HepG2 (cell line): ENCODE results near the gene SPNS3. TPM values are rescaled to one million over a fixed set of nuclear protein-coding genes. Genes with fewer than 3 reads are reported as not detected.
A peak's percentile ranks its signal among the peaks of the same experiment; 100 is the strongest.

Source experiments
- ATAC-seq: fragments of 200-7000 bp; cut with Tn5 transposase; 3 replicates; pipeline ENCODE4 v1.9.1; 2020; ENCODE audit warnings: mild to moderate bottlenecking, moderate library complexity
- BruUV-seq: library from RNA; stranded (reverse); fragments of 400-500 nt; replicated peaks from 2 replicates; lab custom pipeline; 2021; lab: Mats Ljungman, UMichigan
- CTCF ChIA-PET: fragments of 300-600 bp; formaldehyde crosslinking; extraction: SDS; loops from one replicate; lab custom pipeline; 2021; ENCODE audit warnings: low total read pairs, inconsistent platforms, low intra/inter-chr PET ratio; lab: Yijun Ruan, JAX
- POLR2A ChIA-PET: fragments of 350-600 bp; sonication (Branson Sonifier 250); formaldehyde crosslinking; loops from one replicate; lab custom pipeline; 2020; ENCODE audit warnings: antibody characterized with exemption, inconsistent platforms; lab: Yijun Ruan, JAX
- DNase-seq: peaks from one replicate; pipeline ENCODE4 v3.0.0-alpha.2; 2015; ENCODE audit warnings: low spot score
- FAIRE-seq: peaks from 3 replicates; lab custom pipeline; 2011; peaks lifted over from hg19 to GRCh38; lab: Jason Lieb, UNC
- H2AFZ ChIP-seq: one replicate; pipeline ENCODE4 v1.6.1; 2011; ENCODE audit warnings: low read length, inconsistent platforms
- H3K27ac ChIP-seq: fragments of 300-600 bp; 3 replicates; pipeline ENCODE4 v1.8.0; 2011; ENCODE audit warnings: mixed run types, mild to moderate bottlenecking, mixed read lengths, low read length, inconsistent platforms; ENCODE audit not compliant: insufficient read depth; ENCODE audit errors: extremely low read length
- H3K27me3 ChIP-seq, 2 experiments: fragments of 200-600 bp in 1 of 2; 2 replicates in 1 of 2; 3 replicates in 1 of 2; pipeline versions ENCODE4 v1.6.0 to v1.8.0; 2011; ENCODE audit warnings: low read length in 2 of 2, mild to moderate bottlenecking in 2 of 2, moderate library complexity in 2 of 2, inconsistent platforms in 1 of 2; ENCODE audit not compliant: insufficient read depth in 2 of 2, control insufficient read depth in 1 of 2
- H3K36me3 ChIP-seq, 2 experiments: fragments of 200-600 bp in 1 of 2; replicated peaks in 1 of 2; 2 replicates in 1 of 2; 3 replicates in 1 of 2; pipeline versions ENCODE4 v1.5.1 to v1.8.0; 2011; ENCODE audit warnings: low read length in 2 of 2, inconsistent platforms in 1 of 2; ENCODE audit not compliant: insufficient read depth in 2 of 2, control insufficient read depth in 1 of 2
- H3K4me1 ChIP-seq: 2 replicates; pipeline ENCODE4 v1.5.1; 2012; ENCODE audit warnings: low read length, inconsistent platforms; ENCODE audit not compliant: insufficient read depth
- H3K4me2 ChIP-seq: 2 replicates; pipeline ENCODE4 v1.6.0; 2011; ENCODE audit warnings: low read depth, low read length, inconsistent platforms
- H3K4me3 ChIP-seq, 3 experiments: fragments of 200-600 bp in 1 of 3; sonication (generic), shearing (Covaris generic) in 1 of 3; replicated peaks in 1 of 3; 2 replicates each; pipeline ENCODE4 v1.5.1; 2011 to 2016; ENCODE audit warnings: low read length in 3 of 3, inconsistent platforms in 2 of 3, low read depth in 2 of 3, mild to moderate bottlenecking in 2 of 3, control low read depth in 1 of 3, mixed read lengths in 1 of 3; ENCODE audit not compliant: insufficient read depth in 1 of 3
- H3K79me2 ChIP-seq: one replicate; pipeline ENCODE4 v1.6.1; 2011; ENCODE audit warnings: low read length, inconsistent platforms; ENCODE audit not compliant: insufficient read depth
- H3K9ac ChIP-seq: 2 replicates; pipeline ENCODE4 v1.6.0; 2011; ENCODE audit warnings: mild to moderate bottlenecking, low read depth, low read length, inconsistent platforms; ENCODE audit not compliant: insufficient read depth
- H3K9me3 ChIP-seq: 2 replicates; pipeline ENCODE4 v1.5.1; 2012; ENCODE audit warnings: mild to moderate bottlenecking, low read length
- H4K20me1 ChIP-seq: 2 replicates; pipeline ENCODE4 v1.6.0; 2011; ENCODE audit warnings: inconsistent platforms, mild to moderate bottlenecking, low read length, moderate library complexity; ENCODE audit not compliant: insufficient read depth
- ELF4 ChIP-seq: sonication (generic); formaldehyde crosslinking; IDR thresholded peaks from 2 replicates; pipeline ENCODE4 v1.5.0; 2020; ENCODE audit warnings: missing genetic modification reagents, mild to moderate bottlenecking, moderate library complexity, borderline replicate concordance
- MXD4 ChIP-seq: IDR thresholded peaks from 2 replicates; pipeline ENCODE4 v1.6.1; 2016; ENCODE audit warnings: mild to moderate bottlenecking, missing biosample characterization, missing genetic modification reagents
- POGK ChIP-seq: sonication (generic); formaldehyde crosslinking; conservative IDR thresholded peaks from 2 replicates; pipeline ENCODE4 v1.8.0; 2022; ENCODE audit warnings: mild to moderate bottlenecking, moderate library complexity, missing genetic modification reagents
- TIGD3 ChIP-seq: sonication (generic); formaldehyde crosslinking; IDR thresholded peaks from 2 replicates; pipeline ENCODE4 v1.5.1; 2020; ENCODE audit warnings: mild to moderate bottlenecking, missing genetic modification reagents, borderline replicate concordance
- ZMYM3 ChIP-seq: sonication (generic); formaldehyde crosslinking; IDR thresholded peaks from 2 replicates; pipeline ENCODE4 v1.5.1; 2020; ENCODE audit warnings: mild to moderate bottlenecking, missing genetic modification reagents
- ZNF124 ChIP-seq: sonication (generic); formaldehyde crosslinking; IDR thresholded peaks from 2 replicates; pipeline ENCODE4 v1.4.0; 2020; ENCODE audit warnings: missing genetic modification reagents
- ZNF513 ChIP-seq: sonication (generic); formaldehyde crosslinking; conservative IDR thresholded peaks from 2 replicates; pipeline ENCODE4 v1.5.0; 2020; ENCODE audit warnings: missing genetic modification reagents
- WGBS: methylation state at CpG from one replicate; pipeline ENCODE4 v1.1.6; 2017; ENCODE audit warnings: low lambda C conversion rate; 5-methylcytosine and 5-hydroxymethylcytosine counted together
- in situ Hi-C: cut with HindIII; loops from 2 replicates; pipeline ENCODE4 v1.10.0; 2017; ENCODE audit warnings: low pct_unique_long_range_greater_than_20kb; ENCODE audit not compliant: extremely low pct_ligation_motif_present
- intact Hi-C: fragments of 100-400 bp; cut with micrococcal nuclease; formaldehyde crosslinking; loops from one replicate; pipeline ENCODE4 v1.10.0; 2022; ENCODE audit not compliant: unreplicated experiment
- polyA plus RNA-seq, 8 experiments: library from polyadenylated mRNA; depleted of rRNA in 3 of 8; stranded (reverse) in 7 of 8; unstranded in 1 of 8; fragments of >200 nt; fragmentation: Illumina TruSeq in 4 of 8; extraction: Trizol in 4 of 8; gene quantifications; 2 replicates each; pipeline versions ENCODE4 v1.2.1 to v1.2.3, GENCODE V29; 2011 to 2016; ENCODE audit warnings: low read depth in 4 of 8, missing spikeins in 1 of 8, mixed read lengths in 1 of 8; ENCODE audit not compliant: insufficient read depth in 1 of 8
- total RNA-seq, 5 experiments: library from RNA; depleted of rRNA; stranded (reverse); fragments of >200 nt; fragmentation: Illumina TruSeq; extraction: Trizol; gene quantifications; 2 replicates each; pipeline ENCODE4 v1.2.3, GENCODE V29; 2016; ENCODE audit warnings: low read depth in 1 of 5
- TF ChIP-seq, protein P1 (sequence below): sonication (generic); formaldehyde crosslinking; conservative IDR thresholded peaks from 2 replicates; pipeline ENCODE4 v1.4.0; 2020; ENCODE audit warnings: mild to moderate bottlenecking, missing genetic modification reagents, moderate library complexity
- TF ChIP-seq, protein P2 (sequence below): sonication (generic); formaldehyde crosslinking; IDR thresholded peaks from 2 replicates; pipeline ENCODE4 v1.4.0; 2020; ENCODE audit warnings: missing genetic modification reagents

The SPNS3 gene
- total and polyA plus RNA-seq, 2 of the 13 experiments (the other 11 are each of a cell fraction or from before 2014, with no cell fraction given), result not detected

DNA sequence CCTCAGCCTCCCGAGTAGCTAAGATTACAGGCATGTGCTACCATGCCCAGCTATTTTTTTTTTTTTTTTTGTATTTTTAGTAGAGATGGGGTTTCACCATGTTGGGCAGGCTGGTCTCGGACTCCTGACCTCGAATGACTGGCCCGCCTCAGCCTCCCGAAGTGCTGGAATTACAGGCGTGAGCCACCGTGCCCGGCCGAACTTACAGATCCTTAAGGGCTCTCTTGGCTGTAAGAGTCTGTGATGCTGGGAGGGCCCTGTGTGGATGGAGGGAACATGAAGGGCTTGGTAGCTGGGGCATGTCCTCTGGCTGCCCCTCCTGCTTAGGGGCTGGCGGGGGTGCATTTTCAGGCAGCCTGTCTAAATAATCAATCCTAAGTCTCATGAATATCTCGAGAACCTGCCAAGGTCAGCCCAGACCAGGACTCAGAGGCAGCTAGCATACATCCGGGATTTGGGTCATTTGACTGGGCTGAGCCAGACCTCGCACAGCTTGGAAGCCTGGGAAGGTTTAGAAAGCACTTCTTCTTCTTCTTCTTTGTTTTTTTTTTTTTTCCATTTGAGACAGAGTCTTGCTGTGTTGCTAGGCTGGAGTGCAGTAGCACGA, 17.1 kb downstream of the SPNS3 start (continued):
- TF ChIP-seq ZNF513, result no peak

GRCh38 chr17:4453812-4454591, 20.3 kb downstream of the SPNS3 start:
- Histone ChIP-seq H3K9ac (no peak overlapping the region), H3K9me3 (no peaks in the 10 kb centered on the region), H2AFZ (no peak overlapping the region), H3K4me3 (no peak overlapping the region), H3K79me2 (no peaks in the 10 kb centered on the region), H3K4me2 (peak overlapping the region; percentile 57), H3K36me3 (no peaks in the 10 kb centered on the region), H3K27ac (peak overlapping the region; percentile 14), H4K20me1 (no peaks in the 10 kb centered on the region), H3K4me1 (peaks cover 36% of the 10 kb centered on the region), H3K27me3 (peaks cover 0 to 1% of the 10 kb centered on the region in 2 experiments; a peak in 2 of 5 replicates)
- CTCF ChIA-PET, result no interaction called here
- no TSS peak for BruUV-seq
- intact Hi-C loops (no loop called here), in situ Hi-C loops (no loop called here)
- WGBS, result 42% methylated on average over 9 of the region's 9 CpGs
- ATAC-seq (peak; percentile 94), DNase-seq (peak; percentile 82), FAIRE-seq (peak; percentile 93)
- POLR2A ChIA-PET, result interaction anchor here (0.7 kb wide), 1 partner anchor 124 kb away, joined by 3 read pairs; no protein-coding TSS in a partner anchor
- TF ChIP-seq ELF4 (CRISPR knock-in tag) (no peak), ZNF124 (CRISPR knock-in tag) (peak; percentile 36; the same call in 1 of the 2 replicates), ZMYM3 (peak; percentile 69), POGK (CRISPR knock-in tag) (no peak), TIGD3 (CRISPR knock-in tag) (no peak), MXD4 (CRISPR knock-in tag) (peak; percentile 26; the same call in 1 of the 2 replicates)
- TF ChIP-seq, protein P1, sequence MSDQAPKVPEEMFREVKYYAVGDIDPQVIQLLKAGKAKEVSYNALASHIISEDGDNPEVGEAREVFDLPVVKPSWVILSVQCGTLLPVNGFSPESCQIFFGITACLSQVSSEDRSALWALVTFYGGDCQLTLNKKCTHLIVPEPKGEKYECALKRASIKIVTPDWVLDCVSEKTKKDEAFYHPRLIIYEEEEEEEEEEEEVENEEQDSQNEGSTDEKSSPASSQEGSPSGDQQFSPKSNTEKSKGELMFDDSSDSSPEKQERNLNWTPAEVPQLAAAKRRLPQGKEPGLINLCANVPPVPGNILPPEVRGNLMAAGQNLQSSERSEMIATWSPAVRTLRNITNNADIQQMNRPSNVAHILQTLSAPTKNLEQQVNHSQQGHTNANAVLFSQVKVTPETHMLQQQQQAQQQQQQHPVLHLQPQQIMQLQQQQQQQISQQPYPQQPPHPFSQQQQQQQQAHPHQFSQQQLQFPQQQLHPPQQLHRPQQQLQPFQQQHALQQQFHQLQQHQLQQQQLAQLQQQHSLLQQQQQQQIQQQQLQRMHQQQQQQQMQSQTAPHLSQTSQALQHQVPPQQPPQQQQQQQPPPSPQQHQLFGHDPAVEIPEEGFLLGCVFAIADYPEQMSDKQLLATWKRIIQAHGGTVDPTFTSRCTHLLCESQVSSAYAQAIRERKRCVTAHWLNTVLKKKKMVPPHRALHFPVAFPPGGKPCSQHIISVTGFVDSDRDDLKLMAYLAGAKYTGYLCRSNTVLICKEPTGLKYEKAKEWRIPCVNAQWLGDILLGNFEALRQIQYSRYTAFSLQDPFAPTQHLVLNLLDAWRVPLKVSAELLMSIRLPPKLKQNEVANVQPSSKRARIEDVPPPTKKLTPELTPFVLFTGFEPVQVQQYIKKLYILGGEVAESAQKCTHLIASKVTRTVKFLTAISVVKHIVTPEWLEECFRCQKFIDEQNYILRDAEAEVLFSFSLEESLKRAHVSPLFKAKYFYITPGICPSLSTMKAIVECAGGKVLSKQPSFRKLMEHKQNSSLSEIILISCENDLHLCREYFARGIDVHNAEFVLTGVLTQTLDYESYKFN (CRISPR knock-in tag), result peak; percentile 88
- TF ChIP-seq, protein P2, sequence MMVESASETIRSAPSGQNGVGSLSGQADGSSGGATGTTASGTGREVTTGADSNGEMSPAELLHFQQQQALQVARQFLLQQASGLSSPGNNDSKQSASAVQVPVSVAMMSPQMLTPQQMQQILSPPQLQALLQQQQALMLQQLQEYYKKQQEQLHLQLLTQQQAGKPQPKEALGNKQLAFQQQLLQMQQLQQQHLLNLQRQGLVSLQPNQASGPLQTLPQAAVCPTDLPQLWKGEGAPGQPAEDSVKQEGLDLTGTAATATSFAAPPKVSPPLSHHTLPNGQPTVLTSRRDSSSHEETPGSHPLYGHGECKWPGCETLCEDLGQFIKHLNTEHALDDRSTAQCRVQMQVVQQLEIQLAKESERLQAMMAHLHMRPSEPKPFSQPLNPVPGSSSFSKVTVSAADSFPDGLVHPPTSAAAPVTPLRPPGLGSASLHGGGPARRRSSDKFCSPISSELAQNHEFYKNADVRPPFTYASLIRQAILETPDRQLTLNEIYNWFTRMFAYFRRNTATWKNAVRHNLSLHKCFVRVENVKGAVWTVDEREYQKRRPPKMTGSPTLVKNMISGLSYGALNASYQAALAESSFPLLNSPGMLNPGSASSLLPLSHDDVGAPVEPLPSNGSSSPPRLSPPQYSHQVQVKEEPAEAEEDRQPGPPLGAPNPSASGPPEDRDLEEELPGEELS (CRISPR knock-in tag), result peak; percentile 62; the same call in 1 of the 2 replicates
